HepG2 (cell line): ENCODE data around the gene KCNMA1. TPM values are rescaled to one million over a fixed set of nuclear protein-coding genes. Genes with fewer than 3 reads are reported as not detected.

Experiments
- ATAC-seq: fragments of 200-7000 bp; cut with Tn5 transposase; 3 replicates; pipeline ENCODE4 v1.9.1; 2020; ENCODE audit warnings: mild to moderate bottlenecking, moderate library complexity
- BruUV-seq: library from RNA; stranded (reverse); fragments of 400-500 nt; replicated peaks from 2 replicates; lab custom pipeline; 2021; lab: Mats Ljungman, UMichigan
- CTCF ChIA-PET: fragments of 300-600 bp; formaldehyde crosslinking; extraction: SDS; loops from one replicate; lab custom pipeline; 2021; ENCODE audit warnings: low total read pairs, inconsistent platforms, low intra/inter-chr PET ratio; lab: Yijun Ruan, JAX
- POLR2A ChIA-PET: fragments of 350-600 bp; sonication (Branson Sonifier 250); formaldehyde crosslinking; loops from one replicate; lab custom pipeline; 2020; ENCODE audit warnings: antibody characterized with exemption, inconsistent platforms; lab: Yijun Ruan, JAX
- DNase-seq: peaks from one replicate; pipeline ENCODE4 v3.0.0-alpha.2; 2015; ENCODE audit warnings: low spot score
- FAIRE-seq: peaks from 3 replicates; lab custom pipeline; 2011; peaks lifted over from hg19 to GRCh38; lab: Jason Lieb, UNC
- H2AFZ ChIP-seq: one replicate; pipeline ENCODE4 v1.6.1; 2011; ENCODE audit warnings: low read length, inconsistent platforms
- H3K27ac ChIP-seq: fragments of 300-600 bp; 3 replicates; pipeline ENCODE4 v1.8.0; 2011; ENCODE audit warnings: mixed run types, mild to moderate bottlenecking, mixed read lengths, low read length, inconsistent platforms; ENCODE audit not compliant: insufficient read depth; ENCODE audit errors: extremely low read length
- H3K27me3 ChIP-seq, 2 experiments: fragments of 200-600 bp in 1 of 2; 2 replicates in 1 of 2; 3 replicates in 1 of 2; pipeline versions ENCODE4 v1.6.0 to v1.8.0; 2011; ENCODE audit warnings: low read length in 2 of 2, mild to moderate bottlenecking in 2 of 2, moderate library complexity in 2 of 2, inconsistent platforms in 1 of 2; ENCODE audit not compliant: insufficient read depth in 2 of 2, control insufficient read depth in 1 of 2
- H3K36me3 ChIP-seq, 2 experiments: fragments of 200-600 bp in 1 of 2; replicated peaks in 1 of 2; 2 replicates in 1 of 2; 3 replicates in 1 of 2; pipeline versions ENCODE4 v1.5.1 to v1.8.0; 2011; ENCODE audit warnings: low read length in 2 of 2, inconsistent platforms in 1 of 2; ENCODE audit not compliant: insufficient read depth in 2 of 2, control insufficient read depth in 1 of 2
- H3K4me1 ChIP-seq: 2 replicates; pipeline ENCODE4 v1.5.1; 2012; ENCODE audit warnings: low read length, inconsistent platforms; ENCODE audit not compliant: insufficient read depth
- H3K4me2 ChIP-seq: 2 replicates; pipeline ENCODE4 v1.6.0; 2011; ENCODE audit warnings: low read depth, low read length, inconsistent platforms
- H3K4me3 ChIP-seq, 3 experiments: fragments of 200-600 bp in 1 of 3; sonication (generic), shearing (Covaris generic) in 1 of 3; replicated peaks in 1 of 3; 2 replicates each; pipeline ENCODE4 v1.5.1; 2011 to 2016; ENCODE audit warnings: low read length in 3 of 3, inconsistent platforms in 2 of 3, low read depth in 2 of 3, mild to moderate bottlenecking in 2 of 3, control low read depth in 1 of 3, mixed read lengths in 1 of 3; ENCODE audit not compliant: insufficient read depth in 1 of 3
- H3K79me2 ChIP-seq: one replicate; pipeline ENCODE4 v1.6.1; 2011; ENCODE audit warnings: low read length, inconsistent platforms; ENCODE audit not compliant: insufficient read depth
- H3K9ac ChIP-seq: 2 replicates; pipeline ENCODE4 v1.6.0; 2011; ENCODE audit warnings: mild to moderate bottlenecking, low read depth, low read length, inconsistent platforms; ENCODE audit not compliant: insufficient read depth
- H3K9me3 ChIP-seq: 2 replicates; pipeline ENCODE4 v1.5.1; 2012; ENCODE audit warnings: mild to moderate bottlenecking, low read length
- H4K20me1 ChIP-seq: 2 replicates; pipeline ENCODE4 v1.6.0; 2011; ENCODE audit warnings: inconsistent platforms, mild to moderate bottlenecking, low read length, moderate library complexity; ENCODE audit not compliant: insufficient read depth
- FOSL2 ChIP-seq: sonication (generic); formaldehyde crosslinking; IDR thresholded peaks from 2 replicates; pipeline ENCODE4 v1.4.0; 2020; ENCODE audit warnings: missing genetic modification reagents
- HINFP ChIP-seq: sonication (generic); formaldehyde crosslinking; IDR thresholded peaks from 2 replicates; pipeline ENCODE4 v1.4.0; 2020; ENCODE audit warnings: low read depth, mild to moderate bottlenecking, missing genetic modification reagents
- REST ChIP-seq, 2 experiments: IDR thresholded peaks; 2 replicates each; pipeline ENCODE4 v1.6.1; 2011 to 2012; ENCODE audit warnings: low read length in 2 of 2, borderline replicate concordance in 1 of 2, low read depth in 1 of 2, mild to moderate bottlenecking in 1 of 2, moderate library complexity in 1 of 2
- SOX5 ChIP-seq: IDR thresholded peaks from 2 replicates; pipeline ENCODE4 v1.6.1; 2016; ENCODE audit warnings: borderline replicate concordance
- TCF12 ChIP-seq, 2 experiments: fragments of 450-650 bp in 1 of 2; sonication (generic) in 1 of 2; formaldehyde crosslinking in 1 of 2; IDR thresholded peaks; 2 replicates each; pipeline versions ENCODE4 v1.6.1 to v1.8.0; 2017 to 2022; ENCODE audit warnings: antibody characterized with exemption in 1 of 2, mild to moderate bottlenecking in 1 of 2, missing genetic modification reagents in 1 of 2, moderate library complexity in 1 of 2
- TCF7 ChIP-seq: sonication (generic); IDR thresholded peaks from 2 replicates; pipeline ENCODE4 v1.6.1; 2016; ENCODE audit warnings: antibody characterized with exemption, low read depth
- ZFP62 ChIP-seq: sonication (generic); formaldehyde crosslinking; IDR thresholded peaks from 2 replicates; pipeline ENCODE4 v1.4.0; 2020; ENCODE audit warnings: missing genetic modification reagents
- ZNF468 ChIP-seq: sonication (generic); formaldehyde crosslinking; IDR thresholded peaks from 2 replicates; pipeline ENCODE4 v1.8.0; 2022; ENCODE audit warnings: mild to moderate bottlenecking, moderate library complexity, missing genetic modification reagents
- WGBS: methylation state at CpG from one replicate; pipeline ENCODE4 v1.1.6; 2017; ENCODE audit warnings: low lambda C conversion rate; 5-methylcytosine and 5-hydroxymethylcytosine counted together
- in situ Hi-C: cut with HindIII; loops from 2 replicates; pipeline ENCODE4 v1.10.0; 2017; ENCODE audit warnings: low pct_unique_long_range_greater_than_20kb; ENCODE audit not compliant: extremely low pct_ligation_motif_present
- intact Hi-C: fragments of 100-400 bp; cut with micrococcal nuclease; formaldehyde crosslinking; loops from one replicate; pipeline ENCODE4 v1.10.0; 2022; ENCODE audit not compliant: unreplicated experiment
- polyA plus RNA-seq, 8 experiments: library from polyadenylated mRNA; depleted of rRNA in 3 of 8; stranded (reverse) in 7 of 8; unstranded in 1 of 8; fragments of >200 nt; fragmentation: Illumina TruSeq in 4 of 8; extraction: Trizol in 4 of 8; gene quantifications; 2 replicates each; pipeline versions ENCODE4 v1.2.1 to v1.2.3, GENCODE V29; 2011 to 2016; ENCODE audit warnings: low read depth in 4 of 8, missing spikeins in 1 of 8, mixed read lengths in 1 of 8; ENCODE audit not compliant: insufficient read depth in 1 of 8
- total RNA-seq, 5 experiments: library from RNA; depleted of rRNA; stranded (reverse); fragments of >200 nt; fragmentation: Illumina TruSeq; extraction: Trizol; gene quantifications; 2 replicates each; pipeline ENCODE4 v1.2.3, GENCODE V29; 2016; ENCODE audit warnings: low read depth in 1 of 5

Gene KCNMA1
- total and polyA plus RNA-seq, 2 of the 13 experiments (the other 11 are each of a cell fraction or from before 2014, with no cell fraction given), result 0.02 TPM; not detected in 1

DNA sequence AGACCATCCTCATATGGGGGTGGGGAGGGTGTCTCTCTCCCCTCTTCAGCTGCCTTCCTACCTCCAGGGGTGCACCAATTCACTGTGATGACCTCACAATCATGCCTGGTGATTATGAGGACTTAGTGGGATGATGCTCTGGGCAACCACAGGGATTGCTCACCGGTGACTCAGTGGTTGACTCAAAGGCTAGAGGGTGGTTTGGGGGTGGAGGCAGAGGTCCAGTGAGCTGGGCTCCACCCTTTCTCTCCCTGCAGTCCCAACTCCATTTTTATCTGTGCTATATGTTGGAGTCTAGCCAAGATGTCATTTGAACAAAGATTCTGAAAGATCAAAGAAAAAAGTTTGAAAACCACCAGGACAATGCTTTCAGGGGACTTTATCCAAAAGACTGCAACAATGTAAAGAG, 286.9 kb downstream of the KCNMA1 start:
- CTCF ChIA-PET, result no interaction called here
- TF ChIP-seq ZFP62 (CRISPR knock-in tag) (no peak), ZNF468 (CRISPR knock-in tag) (no peak), REST (IDR thresholded peaks at IDR 0.05; ENCODE audit: borderline replicate concordance in 1 of 2, low read depth in 1 of 2, low read length in 2 of 2) (no peak), TCF7 (no peak), HINFP (CRISPR knock-in tag) (no peak), TCF12 (IDR thresholded peaks at IDR 0.05) (no peak), TCF12 (CRISPR knock-in tag; IDR thresholded peaks at IDR 0.05) (no peak), SOX5 (CRISPR knock-in tag) (no peak), FOSL2 (peak; percentile 46; the same call in 1 of the 2 replicates)
- TF ChIP-seq, all 625 proteins: peak for 1
- no peak overlapping the region for H2AFZ ChIP-seq
- no peak overlapping the region for H3K4me2 ChIP-seq
- WGBS, result 18% methylated on average over 1 of the region's 1 CpG
- no peaks in the 10 kb centered on the region for H4K20me1 ChIP-seq
- no peak overlapping the region for H3K9ac ChIP-seq
- H3K27ac ChIP-seq, result no peak overlapping the region
- no peak overlapping the region for H3K4me3 ChIP-seq
- BruUV-seq, result no TSS peak
- FAIRE-seq, result no peak
- POLR2A ChIA-PET, result no interaction called here
- H3K27me3 ChIP-seq, result 0 out of 5 replicates have a peak, but pooled peaks cover 0 to 4% of the 10 kb centered on the region in 2 experiments
- in situ Hi-C loops (no loop called here), intact Hi-C loops (no loop called here)
- DNase-seq, result no peak
- no peaks in the 10 kb centered on the region for H3K36me3 ChIP-seq
- H3K9me3 ChIP-seq, result no peaks in the 10 kb centered on the region
- no peaks in the 10 kb centered on the region for H3K79me2 ChIP-seq
- no peak for ATAC-seq
- H3K4me1 ChIP-seq, result no peaks in the 10 kb centered on the region
